Stimulated activated CD4-positive, alpha-beta T cell treated with anti-CD3 and anti-CD28 coated beads, Interleukin-15, amount 100 ng/mL, for 24 hours (primary cell): ENCODE results near the gene LIMS2.

Experiments
- DNase-seq: peaks from one replicate; pipeline ENCODE4 v3.0.0-alpha.2; 2020

The LIMS2 gene

DNA sequence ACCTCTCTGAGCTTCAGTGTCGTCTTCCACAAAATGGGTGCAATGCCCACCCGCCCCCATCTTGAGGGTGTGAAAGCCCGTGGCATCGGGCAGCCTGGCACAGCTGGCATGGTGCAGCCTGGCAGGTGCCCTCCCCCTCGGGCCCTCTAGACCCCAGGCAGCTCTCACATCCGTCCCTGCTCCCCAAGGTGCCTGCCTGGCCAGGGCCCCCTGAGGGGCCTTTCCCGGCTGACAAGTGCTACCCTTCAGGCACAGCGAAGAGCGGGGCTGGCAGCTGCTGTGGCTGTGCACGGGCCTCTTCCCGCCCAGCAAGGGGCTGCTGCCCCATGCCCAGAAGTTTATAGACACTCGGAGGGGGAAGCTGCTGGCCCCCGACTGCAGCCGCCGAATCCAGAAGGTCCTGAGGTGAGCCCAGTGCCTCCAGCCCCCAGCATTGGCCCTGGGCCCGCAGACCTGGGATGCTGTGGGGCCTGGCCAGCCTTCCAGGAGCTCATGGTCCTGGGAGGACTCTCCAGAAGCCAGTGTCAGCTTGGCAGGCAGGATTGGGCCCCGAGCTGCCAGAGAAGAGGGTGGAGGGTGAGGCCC, 43.2 kb downstream of the LIMS2 start:
- DNase-seq = no peak

DNA sequence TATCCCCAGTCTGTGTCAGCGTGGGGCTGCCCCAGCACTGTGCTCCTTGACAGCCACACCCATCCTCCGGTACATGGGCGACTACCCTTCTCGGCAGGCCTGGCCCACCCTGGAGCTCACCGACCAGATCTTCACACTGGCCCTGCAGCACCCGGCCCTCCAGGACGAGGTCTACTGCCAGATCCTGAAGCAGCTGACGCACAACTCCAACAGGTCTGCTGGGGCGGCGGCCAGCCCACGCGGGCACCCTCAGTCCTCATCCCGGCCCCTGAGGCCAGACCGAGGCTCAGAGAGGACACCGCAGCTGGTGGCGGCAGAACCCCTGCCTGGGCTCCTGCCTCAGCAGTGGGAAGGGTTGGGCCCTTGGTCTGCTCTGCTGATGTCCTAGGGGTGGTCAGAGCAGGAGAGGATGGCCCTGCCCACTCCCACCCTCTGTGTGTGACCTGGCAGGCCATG, 43.8 kb downstream of the LIMS2 start:
- DNase-seq = no peak

DNA sequence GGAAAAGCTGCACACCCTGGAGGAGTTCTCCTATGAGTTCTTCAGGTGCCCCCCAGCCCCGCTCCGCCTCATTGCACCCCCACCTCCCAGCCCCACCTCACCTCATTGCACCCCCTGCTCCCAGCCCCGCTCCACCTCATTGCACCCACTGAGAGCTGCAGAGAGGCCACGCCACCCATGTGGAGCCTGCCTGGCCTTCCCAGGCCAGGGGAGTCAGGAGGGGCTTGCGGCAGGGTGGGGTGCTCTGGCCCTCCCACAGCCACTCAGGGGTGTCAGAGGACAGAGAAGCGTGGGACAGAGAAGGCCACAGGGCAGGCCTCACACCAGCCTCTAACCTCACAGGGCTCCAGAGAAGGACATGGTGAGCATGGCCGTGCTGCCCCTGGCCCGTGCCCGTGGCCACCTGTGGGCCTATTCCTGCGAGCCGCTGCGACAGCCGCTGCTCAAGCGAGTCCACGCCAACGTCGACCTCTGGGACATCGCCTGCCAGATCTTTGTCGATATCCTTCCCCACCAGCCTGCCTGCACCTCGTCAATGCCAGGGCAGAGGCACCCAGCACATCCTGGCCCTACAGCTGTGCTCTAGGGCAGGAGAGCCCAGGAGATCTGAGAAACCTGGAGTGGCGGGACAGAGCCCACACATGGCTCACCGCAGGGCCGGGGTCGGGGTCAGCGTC, 44.3 kb downstream of the LIMS2 start:
- no peak for DNase-seq

DNA sequence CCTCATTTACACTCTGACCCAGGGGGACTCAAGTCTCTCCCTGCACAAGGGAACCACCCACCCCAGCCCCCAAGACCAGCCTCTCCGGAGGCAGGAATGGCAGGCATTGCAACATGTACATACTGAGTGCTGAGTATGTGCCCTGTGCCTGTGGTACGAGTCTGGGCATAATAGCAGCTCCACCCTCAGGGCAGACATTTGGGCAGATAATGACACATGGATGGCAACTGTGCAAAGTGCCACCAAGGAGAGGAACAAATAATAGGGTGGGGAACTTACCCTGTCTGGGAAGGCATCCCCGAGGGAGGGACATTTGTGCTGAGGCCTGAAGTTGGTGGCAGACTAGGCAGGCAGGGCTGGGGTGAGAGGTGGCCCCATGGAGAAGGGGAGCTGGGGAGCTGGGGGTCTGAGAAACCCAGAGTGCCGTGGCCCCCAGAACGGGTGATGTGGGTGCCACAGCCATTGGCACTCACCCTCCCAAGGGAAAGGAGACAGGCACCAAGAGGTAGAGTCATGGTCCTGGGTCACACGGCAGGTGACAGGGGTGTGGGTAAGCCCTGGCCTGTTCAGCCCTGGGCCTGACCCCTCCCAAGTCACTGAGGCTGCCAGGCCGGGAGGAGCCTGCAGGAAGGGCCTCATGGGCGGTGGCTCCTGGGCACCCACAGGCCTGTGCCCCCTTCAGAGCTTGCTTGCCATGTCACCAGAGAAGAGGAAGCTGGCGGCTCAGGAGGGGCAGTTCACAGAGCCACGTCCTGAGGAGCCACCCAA, 45.0 kb downstream of the LIMS2 start:
- no peak for DNase-seq

DNA sequence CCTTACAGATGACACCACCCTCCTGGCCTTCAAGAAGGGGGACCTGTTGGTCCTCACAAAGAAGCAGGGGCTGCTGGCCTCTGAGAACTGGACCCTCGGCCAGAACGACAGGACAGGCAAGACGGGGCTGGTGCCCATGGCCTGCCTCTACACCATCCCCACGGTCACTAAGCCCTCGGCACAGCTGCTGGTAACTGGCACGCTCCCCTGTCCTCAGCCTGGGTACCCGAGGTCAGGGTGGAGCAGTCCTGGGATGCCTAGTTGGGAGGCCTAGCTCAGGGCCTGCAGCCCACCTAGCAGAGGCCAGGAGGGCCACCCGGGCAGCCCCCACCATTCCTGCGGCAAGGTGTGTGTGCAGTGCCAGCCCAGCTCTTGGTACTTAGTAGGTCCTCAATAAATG, 45.7 kb downstream of the LIMS2 start:
- no peak for DNase-seq

DNA sequence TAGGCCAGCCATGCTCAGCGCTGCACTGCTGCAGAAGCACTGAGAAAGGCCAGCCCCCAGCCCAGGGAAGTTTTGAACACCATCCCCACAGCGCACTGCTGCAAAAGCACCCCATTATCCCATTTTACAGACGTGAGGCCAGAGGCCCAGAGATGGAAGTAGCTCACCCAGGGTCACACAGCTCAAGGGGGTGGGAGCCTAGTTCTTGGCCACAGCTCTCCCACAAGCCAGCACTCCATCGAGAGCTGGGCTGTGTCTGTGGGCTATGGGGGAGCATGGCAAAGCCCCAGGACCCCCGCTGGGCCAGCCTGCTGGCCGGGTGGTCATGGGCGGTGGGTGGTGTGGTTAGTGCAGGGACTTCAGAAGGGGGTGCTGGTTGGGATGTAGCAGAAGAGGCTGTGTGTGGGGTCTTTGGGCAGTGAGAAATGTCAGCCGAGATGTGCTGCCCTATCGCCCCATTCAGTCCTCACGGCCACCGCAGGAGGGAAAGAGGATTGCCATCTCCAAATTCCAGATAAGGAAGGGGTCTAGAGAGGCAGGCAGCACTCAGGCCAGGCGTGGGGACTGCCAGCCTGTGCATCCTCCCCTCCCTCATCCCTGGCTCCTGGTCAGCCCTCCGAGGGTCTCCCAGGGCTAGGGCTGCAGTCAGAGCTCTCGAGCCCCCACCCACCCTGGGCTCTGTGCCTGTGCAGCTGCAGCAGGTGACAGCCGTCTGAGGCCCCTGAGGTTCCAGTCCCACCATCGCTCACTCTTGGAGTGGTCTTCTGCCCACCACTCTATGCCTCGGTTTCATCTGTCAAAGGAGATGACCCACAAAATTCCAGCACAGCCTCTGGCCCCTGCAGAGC, 46.3 kb downstream of the LIMS2 start:
- DNase-seq = no peak

DNA sequence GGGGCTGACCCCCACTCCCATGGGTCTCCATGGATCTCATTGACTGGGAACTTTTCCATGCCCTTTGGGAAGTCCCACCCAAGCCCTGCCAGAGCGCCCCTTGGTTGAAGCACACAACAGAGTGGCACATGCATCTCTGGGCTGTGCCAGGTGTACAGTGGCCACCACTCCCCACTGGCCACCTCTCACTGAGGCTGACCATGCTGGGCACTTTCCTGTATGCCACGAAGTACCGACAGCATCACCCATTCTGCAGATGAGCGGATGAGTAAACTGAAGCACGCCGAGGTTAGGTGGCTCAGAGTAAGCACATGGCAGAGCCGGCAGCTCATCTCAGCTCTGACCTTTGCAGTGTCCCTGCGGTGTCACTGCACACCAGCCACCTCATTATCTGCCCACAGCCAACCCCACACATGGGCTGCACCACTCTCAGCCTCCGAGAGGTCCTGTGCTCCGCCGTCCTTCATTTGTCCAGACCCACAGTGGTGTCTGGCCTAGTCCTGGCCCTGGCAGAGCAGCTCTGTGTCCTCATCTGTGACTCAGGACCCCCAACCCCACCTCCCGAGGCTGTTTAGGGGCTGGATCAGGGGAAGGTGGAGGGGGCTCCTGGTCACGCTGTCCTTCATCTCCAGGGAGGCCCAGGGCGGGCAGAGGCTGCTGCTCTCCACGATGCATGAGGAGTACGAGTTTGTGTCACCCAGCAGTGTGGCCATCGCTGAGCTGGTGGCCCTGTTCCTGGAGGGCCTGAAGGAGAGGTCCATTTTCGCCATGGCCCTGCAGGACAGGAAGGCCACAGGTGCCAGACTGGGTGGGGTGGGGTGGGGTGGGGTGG, 47.4 kb downstream of the LIMS2 start:
- DNase-seq = no peak

DNA sequence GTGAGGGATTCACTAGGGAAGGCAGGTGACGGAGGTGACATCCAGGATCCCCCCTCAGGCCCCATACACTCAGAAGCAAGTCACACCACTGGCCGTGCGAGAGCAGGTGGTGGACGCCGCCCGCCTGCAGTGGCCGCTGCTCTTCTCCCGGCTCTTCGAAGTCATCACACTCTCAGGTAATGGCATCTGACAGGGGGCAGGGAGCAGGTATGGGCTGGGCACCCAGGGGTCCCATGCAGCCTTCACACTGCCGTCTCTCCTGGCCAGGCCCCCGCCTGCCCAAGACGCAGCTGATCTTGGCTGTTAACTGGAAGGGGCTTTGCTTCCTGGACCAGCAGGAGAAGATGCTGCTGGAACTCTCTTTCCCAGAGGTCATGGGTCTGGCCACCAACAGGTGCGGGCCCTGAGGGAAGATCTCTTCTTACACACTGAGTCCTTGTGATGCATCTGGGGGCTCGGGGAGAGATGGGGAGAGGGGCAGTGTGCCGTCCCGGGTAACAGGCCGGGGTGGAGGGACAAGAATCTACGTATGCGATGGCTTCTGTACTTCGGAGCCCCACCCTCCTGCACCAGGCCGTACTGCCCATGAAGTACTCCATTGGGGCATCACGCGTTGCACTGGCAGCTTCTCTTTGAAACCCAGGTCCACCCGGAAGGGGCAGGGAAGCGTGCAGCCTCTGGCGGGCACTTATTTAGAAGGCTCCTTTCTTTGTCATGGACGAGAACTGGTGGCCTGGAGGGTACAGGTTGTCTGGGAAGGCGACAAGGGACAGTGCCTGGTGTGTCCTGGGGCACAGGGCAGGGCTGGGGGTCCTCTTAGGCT, 48.2 kb downstream of the LIMS2 start:
- DNase-seq = no peak

DNA sequence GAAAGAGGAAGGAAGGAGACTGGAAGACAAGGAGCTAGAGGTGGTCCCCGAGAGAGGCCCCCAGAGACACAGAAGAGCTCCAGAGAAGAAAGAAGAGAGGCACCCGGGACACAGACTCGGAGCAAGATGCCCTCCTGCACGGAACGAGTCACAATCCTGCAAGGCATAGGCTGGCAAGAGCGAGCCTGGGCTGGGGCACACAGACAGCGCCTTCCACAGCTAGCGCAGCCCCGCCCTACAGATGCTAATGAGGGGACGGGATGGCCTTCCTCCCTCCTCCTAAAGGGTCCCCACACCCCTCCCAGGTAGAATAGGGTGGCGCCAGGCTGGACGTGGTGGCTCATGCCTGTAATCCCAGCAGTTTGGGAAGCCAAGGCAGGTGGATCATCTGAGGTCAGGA, 49.2 kb downstream of the LIMS2 start:
- no peak for DNase-seq

DNA sequence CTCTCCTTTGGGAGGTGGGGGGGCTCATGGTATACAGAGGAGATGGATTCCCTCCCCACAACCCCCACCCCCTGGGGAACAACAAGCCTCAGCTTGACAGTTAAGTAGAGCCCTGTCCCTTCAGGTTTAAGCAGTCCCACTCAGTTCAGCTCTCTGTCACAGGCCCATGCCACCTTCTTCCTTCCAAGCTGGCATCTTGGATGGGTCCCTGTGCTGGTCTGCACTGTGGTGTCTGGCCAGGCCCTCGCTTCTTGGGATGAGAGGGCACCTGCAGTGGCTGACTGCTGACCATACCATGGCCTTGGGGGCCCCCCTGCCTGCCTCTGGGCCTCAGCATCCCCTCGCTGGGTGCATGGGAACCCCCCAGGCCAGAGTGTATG, 49.8 kb downstream of the LIMS2 start:
- DNase-seq = no peak

DNA sequence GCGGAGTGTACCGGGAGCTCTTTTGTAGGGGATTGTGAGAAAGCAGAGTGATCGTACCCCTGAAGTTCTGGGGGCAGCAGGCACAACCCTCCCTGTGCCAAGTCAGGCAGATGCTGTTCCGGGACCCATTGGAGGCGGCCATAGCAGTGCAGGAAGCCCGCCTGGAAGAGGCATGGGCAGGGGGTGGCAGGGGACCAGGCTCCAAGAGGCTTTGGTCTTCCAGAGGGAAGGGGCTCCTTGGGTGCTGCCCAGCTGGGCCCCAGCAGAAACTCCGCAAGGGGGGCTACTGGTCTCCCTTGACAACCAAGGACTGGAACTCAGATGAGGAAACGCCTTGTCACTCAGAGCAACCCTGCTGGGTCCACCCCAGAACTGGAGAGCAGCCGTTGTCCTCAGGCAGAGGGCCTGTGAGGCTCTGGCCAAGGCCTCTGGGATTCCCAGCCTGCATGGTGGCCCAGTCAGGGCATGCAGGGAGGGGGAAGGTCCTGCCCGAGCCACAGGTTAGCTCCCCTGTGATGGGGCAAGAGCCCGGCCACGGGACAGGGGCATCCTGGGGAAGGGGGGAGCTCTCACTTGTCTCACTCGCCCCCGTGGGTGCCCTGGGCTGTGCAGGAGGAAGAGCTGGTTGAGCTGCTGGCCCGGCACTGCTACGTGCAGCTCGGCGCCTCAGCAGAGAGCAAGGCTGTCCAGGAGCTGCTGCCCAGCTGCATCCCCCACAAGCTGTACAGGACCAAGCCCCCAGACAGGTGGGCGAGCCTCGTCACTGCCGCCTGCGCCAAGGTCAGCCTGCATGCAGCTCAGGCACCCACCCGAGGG, 50.4 kb downstream of the LIMS2 start:
- no peak for DNase-seq

DNA sequence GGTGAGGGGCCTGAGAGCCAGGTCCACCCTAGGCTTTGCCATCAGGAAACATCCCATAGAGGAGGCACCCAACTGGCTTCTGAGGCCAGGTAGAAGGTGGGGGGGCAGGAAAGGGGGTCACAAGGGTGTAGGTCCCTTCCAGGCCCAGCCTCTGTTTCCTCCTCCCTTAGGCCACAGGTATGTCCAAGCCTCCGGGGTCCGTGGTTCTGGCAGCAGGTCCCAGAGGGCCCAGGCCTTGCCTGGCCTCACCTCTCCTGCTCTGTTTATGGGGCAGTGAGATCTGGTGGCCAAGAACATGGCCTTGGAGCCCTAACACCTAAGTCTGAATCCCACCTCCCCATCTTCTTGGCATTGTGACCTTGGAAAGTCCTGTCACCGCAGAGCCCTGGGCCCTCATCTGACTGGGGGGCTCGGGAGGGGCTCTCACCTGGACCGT, 51.0 kb downstream of the LIMS2 start:
- DNase-seq = no peak

DNA sequence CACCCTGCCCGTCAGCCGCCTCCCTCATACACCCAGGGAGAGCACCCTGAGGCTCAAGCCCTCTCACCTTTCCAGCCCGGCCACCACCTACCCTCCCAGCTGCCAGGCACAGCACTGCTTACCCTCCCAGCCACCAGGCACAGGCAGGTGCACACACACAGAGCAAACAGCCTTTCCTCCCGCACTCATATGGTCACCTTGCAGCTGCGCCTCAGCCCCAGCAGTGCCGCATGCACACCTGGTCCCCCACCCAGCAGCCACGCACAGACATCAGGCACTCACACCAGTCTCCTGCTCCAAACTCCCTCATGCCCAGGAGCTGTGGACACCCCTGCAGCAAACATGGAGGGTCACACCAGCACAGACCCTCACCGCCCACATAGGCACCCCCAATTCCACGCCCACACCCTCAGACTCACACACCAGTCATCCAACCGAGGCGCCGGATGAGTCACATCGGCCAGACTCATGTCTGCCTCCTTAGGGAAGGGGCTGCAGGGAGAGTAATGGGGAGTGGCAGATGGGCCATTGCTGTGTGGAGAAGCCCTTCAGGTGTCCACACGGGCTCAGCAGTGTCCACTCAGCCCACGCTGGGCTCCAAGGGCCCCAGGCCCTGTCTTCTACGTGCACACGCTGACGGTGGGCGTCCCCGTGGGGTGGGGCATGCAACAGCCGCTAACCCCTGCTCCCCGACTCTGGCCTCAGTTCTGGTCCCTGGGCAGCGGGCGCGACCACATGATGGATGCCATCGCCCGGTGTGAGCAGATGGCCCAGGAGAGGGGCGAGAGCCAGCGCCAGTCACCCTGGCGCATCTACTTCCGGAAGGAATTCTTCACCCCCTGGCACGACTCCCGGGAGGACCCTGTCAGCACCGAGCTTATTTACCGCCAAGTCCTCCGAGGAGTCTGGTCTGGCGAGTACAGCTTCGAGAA, 51.7 kb downstream of the LIMS2 start:
- no peak for DNase-seq

DNA sequence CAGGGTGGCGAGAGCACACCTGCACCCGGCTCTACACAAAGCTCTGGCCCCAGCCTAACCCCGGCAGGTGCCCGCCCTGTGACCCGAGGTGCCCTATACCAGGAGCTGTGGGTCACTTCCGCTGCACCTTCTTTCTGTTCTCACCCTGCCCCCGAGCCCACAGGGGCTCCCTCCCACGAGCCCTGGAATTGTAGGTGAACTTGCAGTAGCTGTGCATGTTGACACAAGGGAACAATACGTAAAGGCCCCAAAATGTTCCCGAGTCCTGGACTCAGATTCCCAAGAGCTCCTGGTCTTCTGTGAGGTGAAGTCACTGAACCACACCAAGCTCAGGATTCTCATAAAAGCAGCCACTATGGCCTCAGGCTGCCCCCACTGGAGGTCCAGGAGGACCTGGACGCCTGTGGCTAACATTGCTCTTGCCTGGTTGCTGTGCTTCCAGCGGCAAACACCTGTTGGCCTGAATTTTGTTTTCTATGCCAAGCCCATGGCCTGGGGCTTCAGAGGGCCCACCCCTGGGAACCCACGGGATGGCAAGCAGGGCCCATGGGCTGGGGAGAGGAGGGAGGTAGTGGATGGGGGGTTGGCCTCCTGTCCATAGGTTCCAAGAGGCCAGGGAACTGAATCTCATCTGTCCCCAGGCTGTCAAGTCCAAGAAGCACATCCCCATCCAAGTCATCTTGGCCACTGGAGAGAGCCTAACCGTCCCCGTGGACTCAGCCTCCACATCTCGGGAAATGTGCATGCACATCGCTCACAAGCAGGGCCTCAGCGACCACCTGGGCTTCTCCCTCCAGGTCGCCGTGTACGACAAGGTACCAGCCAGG, 52.6 kb downstream of the LIMS2 start:
- DNase-seq = no peak

DNA sequence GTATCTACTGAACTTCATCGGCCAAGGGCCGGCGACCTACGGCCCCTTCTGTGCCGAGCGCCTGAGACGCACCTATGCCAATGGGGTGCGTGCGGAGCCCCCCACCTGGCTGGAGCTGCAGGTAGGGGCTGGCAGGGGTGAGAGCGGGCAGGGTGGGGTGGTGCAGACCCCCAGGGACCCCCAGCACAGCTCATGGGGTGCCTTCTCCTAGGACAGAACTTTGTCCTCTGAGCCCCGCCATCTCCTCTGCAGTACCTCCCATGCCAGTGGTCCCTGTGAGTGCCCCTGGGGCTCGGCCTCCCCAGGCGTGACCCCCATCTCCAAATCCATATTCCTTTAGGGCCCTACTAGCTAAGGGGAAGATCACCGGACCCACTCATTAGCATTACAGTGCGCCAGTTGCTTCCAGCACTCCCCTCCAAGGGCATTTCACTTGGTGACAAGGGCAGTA, 53.3 kb downstream of the LIMS2 start:
- no peak for DNase-seq

DNA sequence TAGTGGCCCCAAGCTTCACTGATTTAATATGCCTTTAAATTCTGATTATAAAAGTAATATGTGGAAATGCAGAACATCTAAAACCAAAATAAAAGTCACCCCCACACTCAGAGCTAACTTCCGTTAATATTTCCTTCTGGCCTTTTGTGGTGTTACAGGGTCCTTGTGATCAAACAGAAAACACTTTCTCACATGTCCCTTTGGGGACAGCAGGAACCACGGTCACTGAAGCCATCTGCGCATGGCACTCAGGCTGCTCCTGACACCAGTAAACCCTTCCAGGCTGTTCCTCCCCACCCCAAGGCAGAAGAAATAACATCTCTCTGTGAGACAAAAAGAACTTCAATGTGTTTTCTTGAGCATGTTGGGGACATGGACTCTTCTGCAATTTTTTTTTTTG, 54.5 kb downstream of the LIMS2 start:
- DNase-seq = no peak

DNA sequence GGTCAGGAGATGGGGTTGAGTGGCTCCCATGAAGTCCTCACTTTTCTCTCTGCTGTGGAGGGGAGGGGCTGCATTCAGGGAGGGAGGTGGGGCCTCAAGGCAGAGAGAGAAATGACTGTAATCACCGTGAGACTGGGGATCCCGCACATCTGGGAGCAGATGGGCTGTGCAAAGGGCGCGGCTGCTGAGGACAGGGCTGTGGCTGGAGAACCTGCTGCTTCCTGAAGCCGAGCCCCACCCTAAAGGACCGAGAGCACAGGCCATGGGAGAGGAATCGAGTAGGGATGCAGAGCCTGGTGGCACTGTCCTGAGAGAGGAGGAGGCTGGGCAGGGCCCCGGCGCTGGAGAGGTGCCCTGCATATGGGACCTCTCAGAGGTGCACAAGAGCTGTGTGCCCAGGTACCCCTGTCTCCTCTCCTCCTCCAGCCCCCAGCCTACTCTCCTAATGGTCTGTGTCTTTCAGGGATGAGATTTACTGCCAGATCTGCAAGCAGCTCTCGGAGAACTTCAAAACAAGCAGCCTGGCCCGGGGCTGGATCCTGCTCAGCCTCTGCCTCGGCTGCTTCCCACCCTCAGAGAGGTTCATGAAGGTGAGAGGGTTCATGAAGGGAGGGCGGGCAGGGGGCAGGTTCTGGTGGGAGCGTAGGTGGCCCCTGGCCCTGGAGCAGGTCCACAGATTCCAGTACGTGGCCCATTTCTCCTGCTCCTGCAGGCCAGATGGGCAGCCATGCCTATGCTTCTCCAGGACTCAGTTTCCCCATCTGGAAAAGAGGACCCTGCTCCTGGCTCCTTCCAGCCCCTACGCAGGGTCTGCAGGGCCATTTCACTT, 55.2 kb downstream of the LIMS2 start:
- DNase-seq = no peak
